ENCODE data around the gene SGPL1.
"Not testable (repeated sequence)": the region's sequence is repeated elsewhere in the genome, so short reads cannot be mapped to it uniquely, and the experiment has no call there.

Gene SGPL1

GRCh38 chr10:70909326-70909935 is 93.7 kb downstream of the SGPL1 start:
- DNase-seq, result no peak

GRCh38 chr10:70910486-70911341 is 95.0 kb downstream of the SGPL1 start:
- DNase-seq, result no peak

- DNase-seq, result no peak
Observed at GRCh38 chr10:70911386-70911785, 95.6 kb downstream of the SGPL1 start.

GRCh38 chr10:70912556-70912955 is 96.8 kb downstream of the SGPL1 start:
- no peak for DNase-seq

- no peak for DNase-seq
Observed at GRCh38 chr10:70913191-70913892, 97.6 kb downstream of the SGPL1 start.

GRCh38 chr10:70913893-70914240 is 98.1 kb downstream of the SGPL1 start:
- DNase-seq, result no peak

- no peak for DNase-seq
Observed at GRCh38 chr10:70914316-70914864, 98.6 kb downstream of the SGPL1 start.

- DNase-seq, result no peak
Observed at GRCh38 chr10:70915206-70915605, 99.5 kb downstream of the SGPL1 start.

GRCh38 chr10:70915806-70916205 is 100.1 kb downstream of the SGPL1 start:
- DNase-seq, result no peak

- no peak for DNase-seq
Observed at GRCh38 chr10:70916241-70916640, 100.5 kb downstream of the SGPL1 start.

GRCh38 chr10:70917226-70917625 is 101.5 kb downstream of the SGPL1 start:
- no peak for DNase-seq

- no peak for DNase-seq
Observed at GRCh38 chr10:70917635-70918034, 101.9 kb downstream of the SGPL1 start.

GRCh38 chr10:70918851-70919530 is 103.2 kb downstream of the SGPL1 start:
- no peak for DNase-seq

GRCh38 chr10:70919906-70920305 is 104.2 kb downstream of the SGPL1 start:
- not testable (repeated sequence) for DNase-seq

- no peak for DNase-seq
Observed at GRCh38 chr10:70920519-70920918, 104.8 kb downstream of the SGPL1 start.

GRCh38 chr10:70921285-70921684 is 105.5 kb downstream of the SGPL1 start:
- no peak for DNase-seq

GRCh38 chr10:70923696-70924095 is 107.9 kb downstream of the SGPL1 start:
- DNase-seq, result no peak

GRCh38 chr10:70925377-70926225 is 109.9 kb downstream of the SGPL1 start:
- DNase-seq, result no peak

- DNase-seq, result no peak
Observed at GRCh38 chr10:70926226-70927000, 110.7 kb downstream of the SGPL1 start.

GRCh38 chr10:70927189-70927943 is 111.6 kb downstream of the SGPL1 start:
- no peak for DNase-seq
